CD4-positive, CD25-positive, alpha-beta regulatory T cell (primary cell): Measurements from ENCODE around the gene IL2. TPM values are rescaled to one million over a fixed set of nuclear protein-coding genes. Genes with fewer than 3 reads are reported as not detected.
A peak's percentile ranks its signal among the peaks of the same experiment; 100 is the strongest.

Experiments used
- ATAC-seq, 2 donors: fragments of 150-1000 bp; cut with Tn5 transposase; one replicate each; pipeline ENCODE4 v1.10.0; 2021; ENCODE audit warnings: low read depth in 2 of 2, moderate number of reproducible peaks in 2 of 2, moderate library complexity in 1 of 2
- DNase-seq, 3 donors: peaks; one replicate each; pipeline versions ENCODE4 v3.0.0 to v3.0.0-alpha.2; 2012 to 2022; ENCODE audit warnings: mixed read lengths in 1 of 3
- H3K27ac ChIP-seq: one replicate; pipeline ENCODE4 v1.7.0; 2013; ENCODE audit warnings: mild to moderate bottlenecking, low read length; ENCODE audit not compliant: insufficient read depth, poor library complexity, severe bottlenecking
- H3K27me3 ChIP-seq: one replicate; pipeline ENCODE4 v1.7.0; 2013; ENCODE audit warnings: low read length; ENCODE audit not compliant: control insufficient read depth, insufficient read depth
- H3K36me3 ChIP-seq: one replicate; pipeline ENCODE4 v1.7.0; 2013; ENCODE audit warnings: mild to moderate bottlenecking, low read length, moderate library complexity; ENCODE audit not compliant: control insufficient read depth, insufficient read depth
- H3K4me1 ChIP-seq: 2 replicates; pipeline ENCODE4 v1.7.0; 2013; ENCODE audit warnings: mild to moderate bottlenecking, low read length; ENCODE audit not compliant: insufficient read depth, control insufficient read depth, poor library complexity, severe bottlenecking
- H3K4me3 ChIP-seq: one replicate; pipeline ENCODE4 v1.7.0; 2013; ENCODE audit warnings: low read depth, mild to moderate bottlenecking, low read length, moderate library complexity
- H3K9me3 ChIP-seq, 2 experiments: 1 replicate in 1 of 2; 2 replicates in 1 of 2; pipeline ENCODE4 v1.7.0; 2013; ENCODE audit warnings: low read length in 2 of 2, mild to moderate bottlenecking in 1 of 2, moderate library complexity in 1 of 2; ENCODE audit not compliant: control insufficient read depth in 2 of 2
- H3K27ac Mint-ChIP-seq, 3 donors: one replicate each; pipeline ENCODE4 v1.8.0; 2020 to 2022; ENCODE audit warnings: mild to moderate bottlenecking in 3 of 3, mixed read lengths in 3 of 3, moderate library complexity in 2 of 3
- H3K27me3 Mint-ChIP-seq: one replicate; pipeline ENCODE4 v1.8.0; 2022; ENCODE audit warnings: mild to moderate bottlenecking, mixed read lengths
- H3K36me3 Mint-ChIP-seq: one replicate; pipeline ENCODE4 v1.8.0; 2020; ENCODE audit warnings: mixed read lengths
- H3K4me1 Mint-ChIP-seq, 4 donors: one replicate each; pipeline ENCODE4 v1.8.0; 2020 to 2022; ENCODE audit warnings: mixed read lengths in 4 of 4, mild to moderate bottlenecking in 1 of 4
- H3K4me3 Mint-ChIP-seq, 4 donors: one replicate each; pipeline ENCODE4 v1.8.0; 2020 to 2022; ENCODE audit warnings: mild to moderate bottlenecking in 4 of 4, mixed read lengths in 4 of 4, moderate library complexity in 3 of 4
- H3K9me3 Mint-ChIP-seq, 7 donors: one replicate each; pipeline ENCODE4 v1.8.0; 2020 to 2022; ENCODE audit warnings: mixed read lengths in 7 of 7, mild to moderate bottlenecking in 3 of 7, moderate library complexity in 2 of 7
- polyA plus RNA-seq, 4 donors: library from polyadenylated mRNA; unstranded; fragments of 300-500 nt; fragmentation: Illumina TruSeq; gene quantifications; one replicate each; pipeline ENCODE4 v1.2.3, GENCODE V29; 2021
- total RNA-seq: library from RNA; stranded (reverse); gene quantifications from one replicate; pipeline ENCODE4 v1.2.3, GENCODE V29; 2022

Gene IL2
- total and polyA plus RNA-seq, 5 donors from 2014 or later: 1.0 TPM; not detected in 4

DNA sequence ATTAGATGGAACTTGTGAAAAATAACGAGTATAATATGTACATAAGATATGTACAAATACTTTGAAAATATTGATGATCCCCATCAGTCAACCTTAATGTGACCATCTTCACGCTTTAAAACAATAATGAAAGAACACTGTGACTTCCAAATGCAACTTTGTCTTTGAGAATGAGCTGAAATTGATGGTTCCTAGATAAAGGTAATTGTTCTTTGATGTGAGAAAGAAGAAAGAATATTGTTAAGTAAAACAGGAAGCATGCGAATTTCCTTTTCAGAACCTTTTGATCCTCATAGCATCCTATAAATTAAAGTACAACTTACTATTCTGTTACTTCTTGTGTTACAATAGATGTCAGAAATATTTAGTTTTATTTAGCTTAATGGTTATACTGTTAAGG is 22.2 kb downstream of the IL2 start:
- Mint-ChIP-seq H3K9me3 (peaks cover 0 to 7% (median 0%) of the 10 kb centered on the region in 7 donors), H3K4me1 (peaks cover 0 to 12% (median 8%) of the 10 kb centered on the region in 4 donors), H3K27ac (no peak overlapping the region), H3K27me3 (no peaks in the 10 kb centered on the region), H3K36me3 (no peaks in the 10 kb centered on the region), H3K4me3 (no peak overlapping the region)
- ATAC-seq (no peak), DNase-seq (no peak)
- no peaks in the 10 kb centered on the region for H3K27me3 ChIP-seq
- H3K27ac ChIP-seq: no peak overlapping the region
- no peaks in the 10 kb centered on the region for H3K36me3 ChIP-seq
- peak overlapping the region; percentile 8 for H3K4me3 ChIP-seq
- H3K9me3 ChIP-seq: no peaks in the 10 kb centered on the region
- no peaks in the 10 kb centered on the region for H3K4me1 ChIP-seq

DNA sequence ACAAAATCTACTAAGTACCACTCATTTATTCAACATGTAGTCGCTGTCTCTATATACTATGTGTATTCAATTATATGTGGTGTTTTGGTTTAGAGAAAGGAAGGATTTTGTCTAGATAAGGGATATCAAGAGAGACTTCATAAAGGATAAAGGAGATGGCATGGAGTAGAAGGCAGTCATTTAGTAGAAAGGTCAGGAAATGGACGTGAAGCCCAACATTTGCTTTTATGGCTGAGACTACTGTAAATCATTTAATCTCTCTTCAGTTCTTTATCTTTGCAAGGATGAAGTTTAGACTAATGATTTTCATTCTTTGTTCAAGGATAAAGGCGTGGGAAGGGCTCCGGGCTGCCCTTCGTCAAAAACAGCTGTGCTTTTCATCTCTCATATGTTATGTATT is 25.2 kb downstream of the IL2 start:
- H3K27me3 ChIP-seq: no peaks in the 10 kb centered on the region
- H3K9me3 ChIP-seq: no peaks in the 10 kb centered on the region
- no peak overlapping the region for H3K4me3 Mint-ChIP-seq
- peaks cover 0 to 7% (median 0%) of the 10 kb centered on the region in 7 donors for H3K9me3 Mint-ChIP-seq
- H3K4me1 ChIP-seq: no peaks in the 10 kb centered on the region
- ATAC-seq: no peak
- H3K36me3 ChIP-seq: no peaks in the 10 kb centered on the region
- H3K4me1 Mint-ChIP-seq: peaks cover 0 to 12% (median 8%) of the 10 kb centered on the region in 4 donors
- no peaks in the 10 kb centered on the region for H3K27me3 Mint-ChIP-seq
- no peaks in the 10 kb centered on the region for H3K36me3 Mint-ChIP-seq
- H3K4me3 ChIP-seq: no peak overlapping the region
- no peak overlapping the region for H3K27ac ChIP-seq
- no peak overlapping the region for H3K27ac Mint-ChIP-seq
- DNase-seq: no peak

DNA sequence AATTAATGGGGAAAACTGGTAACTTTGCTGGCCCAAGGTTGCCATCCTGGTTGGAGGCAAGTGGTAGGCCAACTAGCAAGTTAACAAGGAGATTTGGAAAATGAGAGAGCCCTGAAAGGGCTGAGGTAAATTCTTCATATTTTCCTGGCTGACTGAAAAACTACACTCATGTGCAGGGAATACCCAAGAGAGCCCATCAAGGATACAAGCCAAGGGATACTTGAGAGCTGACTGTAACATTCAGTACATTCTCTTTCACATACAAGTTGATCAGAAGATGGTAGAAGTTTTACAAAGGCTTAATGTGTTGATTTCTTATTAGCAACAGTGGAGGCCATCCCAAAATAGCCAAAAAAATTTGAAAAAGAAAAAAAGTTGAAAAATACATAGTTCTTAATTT is 33.3 kb downstream of the IL2 start:
- Histone ChIP-seq H3K27me3 (peaks cover 1% of the 10 kb centered on the region), H3K27ac (no peak overlapping the region), H3K36me3 (no peaks in the 10 kb centered on the region), H3K4me3 (no peak overlapping the region), H3K9me3 (peaks cover 2 to 5% of the 10 kb centered on the region in 2 experiments), H3K4me1 (no peaks in the 10 kb centered on the region)
- Mint-ChIP-seq H3K27me3 (peaks cover 7% of the 10 kb centered on the region), H3K4me1 (no peaks in the 10 kb centered on the region), H3K36me3 (no peaks in the 10 kb centered on the region), H3K9me3 (peaks cover 0 to 8% (median 0%) of the 10 kb centered on the region in 7 donors), H3K4me3 (no peak overlapping the region), H3K27ac (no peak overlapping the region)
- ATAC-seq (no peak), DNase-seq (no peak)

DNA sequence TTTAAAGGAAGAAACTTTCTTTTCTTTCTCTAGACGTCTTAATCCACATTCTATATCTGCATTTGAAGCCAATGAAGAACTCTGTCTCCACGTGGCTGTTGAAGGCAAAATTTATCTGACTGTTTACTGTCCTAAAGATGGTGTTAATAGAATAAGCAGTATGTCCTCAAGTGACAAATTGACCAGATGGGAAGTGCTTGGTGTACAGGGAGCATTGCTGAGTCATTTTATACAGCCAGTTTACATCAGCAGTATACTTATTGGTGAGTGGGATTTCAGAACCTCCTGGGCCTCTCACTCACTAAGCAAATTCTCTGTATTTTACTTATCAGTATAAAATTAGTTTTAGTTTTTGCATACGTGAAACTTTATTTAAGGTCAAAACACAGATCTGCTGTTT is 44.0 kb downstream of the IL2 start:
- H3K4me3 ChIP-seq: no peak overlapping the region
- Mint-ChIP-seq H3K9me3 (peaks cover 0 to 2% (median 0%) of the 10 kb centered on the region in 7 donors), H3K36me3 (no peaks in the 10 kb centered on the region), H3K27me3 (no peaks in the 10 kb centered on the region), H3K27ac (no peak overlapping the region), H3K4me1 (no peaks in the 10 kb centered on the region), H3K4me3 (no peak overlapping the region)
- H3K27ac ChIP-seq: no peak overlapping the region
- no peaks in the 10 kb centered on the region for H3K36me3 ChIP-seq
- ATAC-seq (no peak), DNase-seq (no peak)
- H3K27me3 ChIP-seq: peaks cover 2% of the 10 kb centered on the region
- H3K4me1 ChIP-seq: no peaks in the 10 kb centered on the region
- no peaks in the 10 kb centered on the region for H3K9me3 ChIP-seq

DNA sequence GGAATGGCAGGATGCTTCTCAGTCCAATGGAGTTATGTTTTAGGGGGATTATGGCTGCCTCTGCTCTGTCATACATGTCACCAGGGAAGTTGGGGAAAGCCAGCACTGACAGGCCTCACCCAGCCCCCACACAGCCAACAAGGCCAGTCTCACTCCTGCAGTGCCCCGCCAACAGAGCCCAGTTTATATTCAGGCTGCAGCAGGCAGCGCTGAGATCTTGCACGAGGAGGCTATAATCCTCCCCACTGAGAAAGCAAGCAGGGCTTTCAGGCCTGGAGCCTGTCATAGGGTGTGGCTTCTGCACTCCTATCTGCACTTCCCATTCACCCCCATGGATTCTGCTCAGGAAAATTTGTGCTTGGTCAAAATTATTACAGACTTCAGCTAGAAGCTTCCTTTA is 52.7 kb downstream of the IL2 start:
- Mint-ChIP-seq H3K9me3 (peaks cover 0 to 3% (median 0%) of the 10 kb centered on the region in 7 donors), H3K36me3 (no peaks in the 10 kb centered on the region), H3K27me3 (peaks cover 16% of the 10 kb centered on the region), H3K4me3 (no peak overlapping the region), H3K4me1 (no peaks in the 10 kb centered on the region), H3K27ac (no peak overlapping the region)
- no peak for DNase-seq
- peaks cover 9% of the 10 kb centered on the region for H3K27me3 ChIP-seq
- no peak for ATAC-seq
- no peak overlapping the region for H3K4me3 ChIP-seq
- H3K36me3 ChIP-seq: no peaks in the 10 kb centered on the region
- H3K4me1 ChIP-seq: no peaks in the 10 kb centered on the region
- H3K9me3 ChIP-seq: no peaks in the 10 kb centered on the region
- no peak overlapping the region for H3K27ac ChIP-seq

Other genes starting within 250 kb of the IL2 start
- gene ADAD1, start 77.7 kb downstream of the IL2 start, total RNA-seq: not detected
- not detected for gene ADAD1, start 77.7 kb downstream of the IL2 start, polyA plus RNA-seq
- gene IL21, start 164.3 kb upstream of the IL2 start, total RNA-seq: 0.20 TPM
- under 1 TPM in 1 of 4 donors, not detected in 3; 0.15 TPM for gene IL21, start 164.3 kb upstream of the IL2 start, polyA plus RNA-seq